IPS-18c (cell line): ENCODE measurements around the gene AURKB.
"Not testable (repeated sequence)": the region's sequence is repeated elsewhere in the genome, so short reads cannot be mapped to it uniquely, and the experiment has no call there.

Experiments
- H3K4me3 ChIP-seq: 2 replicates; pipeline ENCODE4 v1.7.0; 2013; ENCODE audit warnings: low read depth, mild to moderate bottlenecking, low read length, moderate library complexity; ENCODE audit not compliant: insufficient read depth
- H3K9me3 ChIP-seq: one replicate; pipeline ENCODE4 v1.6.1; 2013; ENCODE audit warnings: mild to moderate bottlenecking, low read length, moderate library complexity; ENCODE audit not compliant: control insufficient read depth, insufficient read depth

The AURKB gene

DNA sequence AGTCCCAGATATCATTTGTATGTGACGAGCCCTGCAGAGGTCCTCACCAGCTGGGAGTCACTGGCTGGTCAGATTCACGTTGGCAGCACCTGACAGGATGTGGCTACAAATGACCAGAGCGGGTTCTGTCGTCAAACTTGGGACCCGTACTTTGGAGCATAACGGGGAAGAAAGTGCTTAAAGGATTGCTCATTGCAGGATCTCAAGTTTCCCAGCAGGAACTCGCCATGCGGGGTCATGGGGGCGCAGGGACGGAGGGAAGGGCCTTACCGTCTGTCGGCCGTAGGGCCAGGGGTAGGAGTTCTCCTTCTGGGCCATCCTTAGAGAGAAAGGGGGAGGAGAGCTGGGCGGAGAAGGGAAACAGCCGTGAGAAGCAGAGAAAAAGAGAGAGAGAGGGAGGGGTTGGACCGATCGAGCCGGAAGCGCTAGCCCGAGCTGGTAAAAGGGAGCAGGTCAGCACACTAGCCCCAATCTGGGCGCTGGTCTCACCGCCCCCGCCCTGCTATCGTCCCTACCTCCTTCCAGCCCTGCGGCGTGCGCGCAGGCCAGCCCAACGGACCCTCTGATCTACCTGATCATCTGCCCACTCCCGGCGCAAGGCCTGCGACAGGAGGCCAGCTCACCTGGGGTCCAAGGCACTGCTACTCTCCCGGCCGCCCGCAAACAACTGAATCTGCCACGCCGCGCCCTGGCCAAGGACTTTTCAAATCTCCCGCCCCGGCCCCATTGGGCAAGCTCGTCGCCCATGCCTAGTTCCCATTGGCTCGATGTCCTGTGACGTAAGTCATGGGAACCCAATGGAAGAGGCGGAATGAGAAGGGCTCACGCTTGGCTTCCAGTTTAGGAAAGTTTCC lies at the start of gene AURKB:
Gene AURKB (minus strand): TSS at position 669 of the 854 bp plus-strand sequence. CDS start 351 bp downstream, at position 318.
- no peaks in the 10 kb centered on the region for H3K9me3 ChIP-seq
- peak within 1 kb of the TSS; percentile 93 for H3K4me3 ChIP-seq

DNA sequence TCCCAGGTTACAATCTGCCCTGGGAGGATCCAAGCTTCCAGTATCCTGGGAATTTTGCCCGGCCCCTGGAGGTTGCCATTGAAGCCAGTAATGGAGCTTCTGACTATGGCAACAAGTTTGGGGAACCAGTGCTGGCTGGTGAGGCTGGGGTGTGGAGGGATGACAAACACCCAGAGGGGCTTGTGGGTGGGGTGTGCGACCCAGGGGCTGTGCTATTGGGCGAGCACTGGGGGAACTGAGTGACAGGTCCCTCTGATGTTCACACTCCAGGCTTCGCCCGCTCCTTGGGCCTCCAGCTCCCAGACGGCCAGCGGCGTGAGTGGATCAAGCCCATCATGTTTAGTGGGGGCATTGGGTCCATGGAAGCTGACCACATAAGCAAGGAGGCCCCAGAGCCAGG lies 47.4 kb upstream of the AURKB start:
- Histone ChIP-seq H3K4me3 (no peak overlapping the region), H3K9me3 (no peaks in the 10 kb centered on the region)

DNA sequence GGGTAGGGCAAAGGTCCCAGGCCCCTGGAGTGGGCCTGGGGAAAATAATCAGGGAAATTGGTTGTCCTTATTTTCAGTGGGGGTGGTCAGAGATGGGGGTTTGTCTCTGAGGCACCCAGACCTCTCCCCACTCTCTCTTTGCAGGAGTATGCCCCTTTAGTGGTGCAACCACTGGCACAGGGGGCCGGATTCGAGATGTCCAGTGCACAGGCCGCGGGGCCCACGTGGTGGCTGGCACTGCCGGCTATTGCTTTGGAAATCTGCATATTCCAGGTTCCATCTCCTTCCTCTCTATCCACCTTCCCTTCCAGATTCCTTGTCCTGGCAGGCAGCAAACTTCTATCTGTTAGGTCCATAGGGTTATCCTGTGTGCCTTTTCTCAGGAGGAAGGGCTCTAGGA lies 46.3 kb upstream of the AURKB start:
- H3K9me3 ChIP-seq = no peaks in the 10 kb centered on the region

DNA sequence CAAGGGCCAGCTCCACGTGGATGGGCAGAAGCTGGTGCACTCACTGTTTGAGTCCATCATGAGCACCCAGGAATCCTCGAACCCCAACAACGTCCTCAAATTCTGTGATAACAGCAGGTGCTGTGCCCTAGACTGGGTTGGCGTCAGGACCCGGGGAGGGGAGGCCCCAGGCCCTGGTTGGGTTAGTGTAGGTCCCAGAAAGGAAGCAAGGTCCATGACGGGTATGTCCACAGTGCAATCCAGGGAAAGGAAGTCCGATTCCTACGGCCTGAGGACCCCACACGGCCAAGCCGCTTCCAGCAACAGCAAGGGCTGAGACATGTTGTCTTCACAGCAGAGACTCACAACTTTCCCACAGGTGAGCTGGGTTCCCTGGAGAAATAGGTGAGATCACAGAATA lies 45.9 kb upstream of the AURKB start:
- Histone ChIP-seq H3K9me3 (no peaks in the 10 kb centered on the region), H3K4me3 (no peak overlapping the region)

More for the DNA sequence above, 46.3 kb upstream of the AURKB start:
- H3K4me3 ChIP-seq = no peak overlapping the region

DNA sequence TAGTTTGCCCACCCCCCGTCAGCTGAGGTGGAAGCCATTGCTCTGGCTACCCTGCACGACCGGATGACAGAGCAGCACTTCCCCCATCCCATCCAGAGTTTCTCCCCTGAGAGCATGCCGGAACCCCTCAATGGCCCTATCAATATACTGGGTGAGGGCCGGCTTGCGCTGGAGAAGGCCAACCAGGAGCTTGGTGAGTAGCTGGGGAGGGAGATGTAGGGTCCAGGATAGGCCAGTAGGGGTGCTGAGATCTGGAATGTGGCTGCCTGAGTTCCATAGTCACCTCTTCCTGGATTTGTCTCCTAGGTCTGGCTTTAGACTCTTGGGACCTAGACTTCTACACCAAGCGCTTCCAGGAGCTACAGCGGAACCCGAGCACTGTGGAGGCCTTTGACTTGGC lies 45.1 kb upstream of the AURKB start:
- no peaks in the 10 kb centered on the region for H3K9me3 ChIP-seq
- H3K4me3 ChIP-seq = no peak overlapping the region

DNA sequence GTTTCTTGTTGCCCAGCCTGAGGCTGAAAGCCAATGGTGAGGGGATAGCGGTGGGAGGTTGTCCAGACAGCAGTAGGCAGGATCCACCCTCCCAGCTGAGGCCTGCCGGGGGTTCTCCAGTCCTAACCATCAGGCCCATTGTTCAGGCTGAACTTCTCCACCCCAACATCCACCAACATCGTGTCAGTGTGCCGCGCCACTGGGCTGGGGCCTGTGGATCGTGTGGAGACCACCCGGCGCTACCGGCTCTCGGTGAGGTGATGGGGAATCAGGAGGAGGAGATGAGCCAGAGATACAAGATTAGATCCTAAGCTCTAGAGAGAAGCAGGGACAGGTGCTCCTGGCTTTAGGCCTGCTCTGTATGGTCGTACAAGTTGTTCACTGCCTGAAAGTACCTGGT lies 44.5 kb upstream of the AURKB start:
- H3K4me3 ChIP-seq = no peak overlapping the region
- H3K9me3 ChIP-seq = no peaks in the 10 kb centered on the region

DNA sequence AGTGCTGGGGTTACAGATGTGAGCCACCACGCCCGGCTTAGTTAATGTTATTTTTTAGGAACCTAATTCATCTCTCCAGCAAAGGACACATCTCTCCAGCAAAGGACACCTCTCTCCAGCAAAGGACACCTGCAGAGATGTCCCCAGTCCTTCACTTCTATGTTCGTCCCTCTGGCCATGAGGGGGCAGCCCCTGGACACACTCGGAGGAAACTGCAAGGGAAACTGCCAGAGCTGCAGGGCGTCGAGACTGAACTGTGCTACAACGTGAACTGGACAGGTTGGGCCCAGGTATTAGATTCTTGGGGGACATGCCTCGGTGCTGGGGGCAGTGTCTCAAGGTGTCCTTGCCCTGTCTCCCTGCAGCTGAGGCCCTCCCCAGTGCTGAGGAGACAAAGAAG lies 43.4 kb upstream of the AURKB start:
- H3K9me3 ChIP-seq = no peaks in the 10 kb centered on the region
- H3K4me3 ChIP-seq = no peak overlapping the region

DNA sequence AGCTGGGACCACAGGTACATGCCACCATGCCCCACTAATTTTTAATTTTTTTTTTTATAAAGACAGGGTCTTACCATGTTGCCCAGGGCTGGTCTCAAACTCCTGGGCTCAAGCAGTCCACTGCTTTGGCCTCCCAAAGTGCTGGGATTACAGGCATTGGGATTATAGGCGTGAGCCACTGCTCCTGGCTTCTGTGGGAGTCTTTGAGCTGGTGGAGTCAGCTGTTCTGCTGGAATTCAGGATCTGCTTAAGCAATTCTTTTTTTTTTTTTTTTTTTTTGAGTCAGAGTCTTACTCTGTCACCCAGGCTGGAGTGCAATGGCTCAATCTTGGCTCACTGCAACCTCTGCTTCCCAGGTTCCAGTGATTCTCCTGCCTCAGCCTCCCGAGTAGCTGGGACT lies 41.0 kb upstream of the AURKB start:
- H3K9me3 ChIP-seq, H3K4me3 ChIP-seq: not testable (repeated sequence)

DNA sequence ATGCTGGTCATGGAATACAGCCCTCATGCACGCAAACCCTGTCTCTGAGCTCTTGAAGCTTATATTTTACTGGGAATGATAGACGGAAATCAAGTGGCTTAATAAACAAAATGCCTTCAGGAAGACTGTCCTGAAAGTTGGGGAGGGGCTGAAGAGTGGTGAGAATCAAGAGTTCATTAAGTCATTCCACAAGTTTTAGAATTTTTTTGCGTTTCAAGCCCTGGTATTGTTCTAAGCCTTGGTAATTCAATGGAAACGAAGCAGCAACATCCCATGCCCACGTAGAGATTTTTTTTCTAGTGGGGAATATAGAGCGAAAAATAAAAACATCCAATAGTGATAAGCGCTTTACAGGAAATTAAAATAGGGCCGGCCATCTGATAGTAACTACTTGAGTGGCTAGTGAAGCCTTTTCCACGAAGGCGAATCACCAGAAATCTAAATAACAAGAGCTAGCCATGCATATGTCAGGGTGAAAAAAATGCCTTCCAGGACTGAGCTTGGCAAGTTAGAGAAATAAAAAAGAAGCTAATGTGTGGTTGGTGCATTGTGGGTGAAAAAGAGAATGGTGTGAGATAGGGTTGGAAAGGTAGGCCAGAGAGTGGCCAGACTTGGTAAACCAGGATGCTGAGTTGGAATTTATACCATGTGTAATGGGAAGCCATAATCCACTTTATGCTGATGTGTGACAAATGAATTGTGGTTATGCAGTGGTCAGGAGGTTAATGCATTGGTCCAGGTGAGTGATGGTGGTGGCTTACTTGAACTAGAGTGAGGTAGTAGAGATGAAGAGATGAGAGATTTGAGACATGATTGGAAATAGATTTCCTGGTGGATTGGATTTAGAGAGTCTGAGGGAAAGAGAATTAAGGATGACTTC lies 39.5 kb upstream of the AURKB start:
- H3K9me3 ChIP-seq = no peaks in the 10 kb centered on the region
- peak overlapping the region; percentile 99 for H3K4me3 ChIP-seq

DNA sequence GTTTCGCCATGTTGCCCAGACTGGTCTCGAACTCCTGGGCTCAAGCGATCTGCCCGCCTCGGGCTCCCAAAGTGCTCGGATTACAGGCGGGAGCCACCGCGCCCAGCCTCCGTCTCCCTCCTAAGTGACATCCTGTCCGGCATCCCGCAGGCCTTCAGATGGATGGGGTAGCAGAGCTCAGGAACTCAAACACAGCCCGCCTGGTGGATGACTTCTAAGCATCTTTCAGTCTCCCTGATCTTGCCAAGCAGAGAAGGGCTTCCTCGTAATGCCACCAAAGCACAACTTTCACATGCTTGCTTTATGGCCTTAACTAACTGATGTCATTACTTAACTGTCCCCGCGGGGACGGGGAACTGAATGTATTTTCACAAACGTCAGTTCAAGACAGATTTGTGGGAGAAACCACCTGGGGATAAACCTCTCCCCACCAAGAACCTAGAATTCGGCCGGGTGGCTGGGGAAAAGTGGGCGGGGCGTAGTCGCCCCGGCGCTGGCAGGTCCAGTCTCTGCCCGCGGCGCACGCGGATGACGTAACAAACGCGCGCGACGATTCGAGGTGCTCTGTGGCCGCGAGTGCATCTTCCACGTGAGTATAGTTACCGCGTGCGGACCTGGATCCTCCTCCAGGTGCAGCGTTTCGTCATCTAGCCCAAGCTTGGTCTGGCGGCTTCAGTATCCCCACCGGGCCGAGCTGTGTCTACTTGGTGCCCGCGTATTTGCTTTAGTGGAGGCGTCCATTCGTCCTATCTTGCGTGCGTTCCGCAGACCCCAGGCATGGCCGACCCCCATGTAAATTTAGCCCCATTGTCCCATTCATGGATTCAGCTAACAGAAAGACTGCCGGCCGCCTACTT lies 38.6 kb upstream of the AURKB start, which contains the start of gene PFAS:
Gene PFAS (plus strand): TSS at position 539 of the 857 bp plus-strand sequence. CDS start 4,649 bp downstream, outside the sequence.
- Histone ChIP-seq H3K4me3 (peak within 1 kb of the TSS; percentile 99), H3K9me3 (no peaks in the 10 kb centered on the region)

DNA sequence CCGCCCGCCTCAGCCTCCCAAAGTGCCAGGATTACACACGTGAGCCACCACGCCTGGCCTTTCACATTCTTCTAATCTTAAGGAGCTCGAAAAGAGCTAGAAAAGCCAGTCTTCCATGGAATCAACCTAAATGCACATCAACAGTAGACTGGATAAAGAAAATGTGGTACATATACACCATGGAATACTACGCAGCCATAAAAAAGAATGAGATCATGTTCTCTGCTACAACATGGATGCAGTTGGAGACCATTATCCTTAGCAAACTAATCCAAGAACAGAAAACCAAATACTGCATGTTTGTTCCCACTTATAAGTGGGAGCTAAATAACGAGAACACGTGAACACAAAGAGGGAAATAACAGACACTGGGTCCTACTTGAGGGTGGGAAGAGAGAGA lies 34.4 kb upstream of the AURKB start:
- no peak overlapping the region for H3K4me3 ChIP-seq

DNA sequence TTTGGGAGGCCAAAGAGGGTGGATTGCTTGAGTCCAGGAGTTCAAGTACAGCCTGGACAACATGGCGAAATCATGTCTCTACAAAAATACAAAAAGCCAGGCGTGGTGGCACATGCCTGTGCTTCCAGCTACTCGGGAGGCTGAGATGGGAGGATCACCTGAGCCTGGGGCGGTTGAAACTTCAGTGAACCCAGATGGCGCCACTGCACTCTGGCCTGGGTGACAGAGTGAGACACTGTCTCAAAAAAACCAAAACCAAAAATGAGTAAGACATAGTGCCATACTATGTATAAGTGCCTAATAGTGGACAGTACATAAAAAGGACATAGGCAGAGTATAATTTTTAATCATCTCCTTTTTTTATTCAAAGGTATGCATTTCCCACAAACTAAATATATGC lies 33.5 kb upstream of the AURKB start:
- Histone ChIP-seq H3K9me3 (no peaks in the 10 kb centered on the region), H3K4me3 (no peak overlapping the region)

More for the DNA sequence above, 34.4 kb upstream of the AURKB start:
- H3K9me3 ChIP-seq = no peaks in the 10 kb centered on the region

DNA sequence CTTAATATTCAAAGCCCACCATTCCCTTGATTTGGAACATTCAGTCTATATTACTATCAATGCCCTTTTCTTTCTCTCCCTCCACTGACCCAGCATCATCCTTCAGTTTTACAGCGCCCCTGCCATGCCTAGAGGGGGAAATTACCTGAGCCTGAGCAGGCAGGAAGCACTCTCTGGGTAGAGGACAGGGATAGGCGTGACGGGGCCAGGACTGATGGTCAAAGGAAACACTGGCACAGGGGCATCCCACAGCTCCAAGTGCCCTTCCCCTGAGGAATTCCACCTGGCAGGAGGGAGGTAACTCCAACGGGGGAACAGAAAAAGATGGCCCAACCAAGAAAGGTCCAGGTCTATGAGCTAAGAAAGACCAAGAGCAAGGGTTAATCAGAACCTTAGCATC lies 27.5 kb upstream of the AURKB start:
- Histone ChIP-seq H3K4me3 (no peak overlapping the region), H3K9me3 (no peaks in the 10 kb centered on the region)

DNA sequence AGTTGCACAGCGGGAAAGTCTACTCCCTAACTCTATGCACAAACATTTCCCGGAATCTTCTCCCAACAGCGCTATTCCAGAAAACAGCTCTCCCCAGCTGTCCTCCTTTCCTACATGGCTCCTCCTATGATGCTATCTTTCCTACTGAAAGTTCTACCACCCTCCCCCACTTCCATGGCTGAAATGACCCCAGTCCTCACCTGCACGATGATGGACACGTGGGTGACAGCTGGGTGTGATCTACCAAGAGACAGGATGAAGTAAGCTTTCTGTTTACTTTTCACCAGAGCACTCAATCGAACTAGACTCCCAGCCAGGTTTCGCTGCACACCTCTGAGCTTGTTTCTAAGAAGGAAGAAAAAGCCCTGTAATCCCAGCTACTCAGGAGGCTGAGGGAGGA lies 26.8 kb upstream of the AURKB start:
- Histone ChIP-seq H3K4me3 (no peak overlapping the region), H3K9me3 (no peaks in the 10 kb centered on the region)

DNA sequence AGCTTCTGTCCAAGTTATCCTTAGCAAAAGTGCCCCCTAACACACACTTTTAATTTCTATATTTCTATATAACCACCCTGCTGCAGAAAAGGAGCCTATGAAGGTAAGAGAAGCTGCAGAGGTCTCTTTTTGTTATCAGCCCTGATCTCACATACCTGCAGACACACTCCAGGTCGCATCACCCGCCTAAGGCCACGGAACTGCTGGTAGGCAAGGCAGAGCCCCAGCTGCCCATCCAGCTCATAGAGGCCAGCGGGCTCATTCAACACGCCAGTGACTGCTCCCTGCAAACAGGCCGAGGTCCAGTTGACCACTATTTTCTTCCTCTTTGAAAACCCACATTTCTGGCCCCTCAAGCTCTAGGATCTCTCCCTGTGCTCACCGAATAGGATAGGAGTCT lies 25.3 kb upstream of the AURKB start:
- Histone ChIP-seq H3K4me3 (no peak overlapping the region), H3K9me3 (no peaks in the 10 kb centered on the region)

DNA sequence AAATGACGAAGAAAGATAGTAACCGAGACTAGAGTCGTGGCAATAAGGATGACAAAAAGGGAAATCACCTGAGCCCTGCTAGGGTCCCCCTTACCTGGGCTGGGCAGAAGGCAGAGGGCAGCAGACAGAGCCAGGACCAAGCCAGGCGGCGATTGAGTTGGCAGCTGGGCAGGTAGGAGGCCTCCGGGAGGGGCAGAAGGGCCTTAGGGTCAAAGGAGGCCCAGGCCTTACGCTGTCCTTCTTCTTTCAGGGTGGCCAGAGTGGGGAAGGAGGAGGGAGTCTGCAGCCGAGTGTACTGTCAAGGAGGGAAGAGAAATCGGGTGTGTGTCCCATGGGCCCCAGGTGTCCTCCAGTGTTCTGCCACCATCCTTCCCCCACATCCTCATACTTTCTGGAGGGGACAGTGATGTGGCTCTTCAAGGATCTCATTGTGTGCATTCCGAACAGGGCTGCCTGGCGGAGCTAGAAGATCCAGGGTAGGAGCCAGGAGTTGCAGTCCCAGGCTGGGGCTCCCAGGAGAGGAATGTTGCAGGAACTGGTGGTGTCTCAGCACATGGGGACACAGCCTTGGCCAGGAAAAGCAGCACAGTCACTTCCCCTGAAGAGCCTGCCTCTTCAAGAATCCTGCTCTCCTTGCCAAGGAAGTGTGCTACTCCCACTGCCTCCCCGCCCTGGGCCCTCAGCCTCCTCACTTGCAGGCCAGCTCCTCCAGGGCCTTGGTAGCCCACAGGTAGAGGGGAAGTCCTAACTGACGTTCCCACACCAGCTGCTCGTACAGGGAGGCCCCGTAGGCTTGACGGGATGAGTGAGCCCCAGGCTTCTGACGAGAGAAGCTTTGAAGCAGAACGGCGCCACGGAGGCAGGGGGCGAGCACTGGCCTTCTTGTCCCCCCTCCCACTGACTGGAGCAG lies 24.2 kb upstream of the AURKB start:
- Histone ChIP-seq H3K9me3 (no peaks in the 10 kb centered on the region), H3K4me3 (no peak overlapping the region)
